HG02678 (cell line): ENCODE measurements around the gene C2orf42.
"Not testable (repeated sequence)": the region's sequence is repeated elsewhere in the genome, so short reads cannot be mapped to it uniquely, and the experiment has no call there.

Source experiments
- ATAC-seq: cut with Tn5 transposase; IDR thresholded peaks from one replicate; pipeline ENCODE4 v1.9.1; 2021; ENCODE audit warnings: mild to moderate bottlenecking, moderate library complexity; ENCODE audit not compliant: unreplicated experiment

Gene C2orf42

DNA sequence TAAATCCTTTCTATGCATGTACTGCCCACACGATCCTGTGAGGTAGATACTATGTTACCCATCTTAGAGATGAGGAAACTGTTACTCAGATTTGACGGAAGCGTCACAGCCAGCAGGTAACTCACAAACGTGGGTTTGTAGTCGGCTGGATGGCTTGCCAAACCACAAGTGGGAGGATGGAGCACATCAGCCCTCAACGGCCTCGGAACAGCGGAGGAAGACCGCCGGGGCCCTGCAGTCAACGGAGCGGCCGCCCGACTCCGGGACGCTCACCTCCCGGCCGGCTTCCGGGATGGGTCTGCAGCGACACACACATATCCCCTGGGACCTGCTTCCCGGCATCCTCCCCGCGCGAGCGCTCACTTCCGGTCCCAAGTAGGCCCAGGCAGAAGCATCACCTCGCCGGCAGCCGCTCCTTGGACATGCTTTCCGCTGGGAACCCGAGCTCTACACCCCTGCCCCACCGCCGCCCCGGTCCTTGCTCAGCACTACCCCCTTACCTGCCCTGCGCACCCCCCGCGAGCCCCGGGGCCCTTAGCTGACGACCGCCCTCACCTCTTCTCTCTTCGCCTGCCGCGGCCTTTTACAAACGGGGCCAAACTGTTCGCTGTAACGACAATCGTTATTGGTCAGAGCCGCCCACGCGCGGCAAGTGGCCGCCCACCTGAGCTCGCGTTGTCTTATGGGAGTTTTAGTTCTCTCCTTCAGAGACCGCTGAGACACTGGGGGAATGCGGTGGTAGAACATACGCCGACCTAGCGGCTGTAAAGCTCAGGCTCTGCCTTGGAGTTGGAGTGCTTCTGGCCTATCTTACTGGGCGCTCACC lies at the start of gene C2orf42:
Gene C2orf42, minus strand, starts transcription at position 602 of the 826 bp plus-strand sequence. CDS start 9,034 bp downstream, outside the sequence.
- peak; percentile 86 for ATAC-seq

DNA sequence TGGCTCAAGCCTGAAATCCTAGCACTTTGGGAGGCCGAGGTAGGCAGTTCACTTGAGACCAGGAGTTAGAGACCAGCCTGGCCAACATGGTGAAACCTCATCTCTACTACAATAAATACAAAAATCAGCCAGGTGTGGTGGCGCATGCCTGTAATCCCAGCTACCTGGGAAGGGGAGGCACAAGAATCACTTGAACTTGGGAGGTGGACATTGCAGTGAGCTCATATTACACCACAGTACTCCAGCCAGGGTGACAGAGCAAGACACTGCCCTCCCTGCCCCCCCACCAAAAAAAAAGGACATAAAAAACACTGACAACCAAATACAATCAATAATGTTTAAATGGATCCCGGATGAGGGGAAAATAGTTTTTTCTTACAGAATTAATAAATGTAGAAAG lies 49.8 kb upstream of the C2orf42 start:
- no peak for ATAC-seq

DNA sequence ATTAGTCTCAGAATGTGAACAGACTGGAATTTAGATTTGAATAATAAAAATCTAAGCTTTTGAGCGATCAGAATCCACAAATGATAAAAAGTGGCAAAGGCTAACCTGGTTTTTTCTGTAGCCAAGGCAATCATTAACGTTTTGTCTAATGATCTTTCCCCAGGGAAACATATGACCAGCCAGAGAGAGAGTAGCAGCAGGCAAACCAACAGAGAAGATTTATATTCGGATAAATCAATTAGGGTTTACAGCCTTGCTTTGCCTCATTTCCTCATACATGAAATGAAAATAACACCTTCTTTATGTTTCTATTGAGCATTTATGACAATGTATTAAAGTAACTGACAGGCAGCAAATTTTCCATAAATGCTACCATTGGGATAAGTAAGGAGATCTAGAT lies 43.1 kb upstream of the C2orf42 start:
- no peak for ATAC-seq

DNA sequence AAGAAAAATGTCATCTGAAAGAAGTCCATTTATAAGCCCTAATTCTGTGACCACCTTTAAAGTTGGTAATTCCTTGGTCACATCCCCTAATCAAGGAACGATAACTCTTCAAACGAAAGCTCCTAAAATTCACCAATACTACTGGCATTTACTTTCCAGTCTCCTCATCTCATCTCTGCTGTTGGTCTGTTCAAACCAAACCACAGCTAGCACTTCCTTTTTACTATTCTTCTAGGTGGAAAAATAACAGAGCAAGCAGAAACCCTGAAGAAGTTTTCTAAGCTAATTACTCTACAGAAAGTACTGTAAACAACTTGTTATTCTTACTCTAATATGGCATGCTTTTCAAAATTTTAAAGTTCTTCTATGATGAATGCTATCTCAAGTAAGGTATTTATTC lies 36.0 kb upstream of the C2orf42 start:
- ATAC-seq: no peak

DNA sequence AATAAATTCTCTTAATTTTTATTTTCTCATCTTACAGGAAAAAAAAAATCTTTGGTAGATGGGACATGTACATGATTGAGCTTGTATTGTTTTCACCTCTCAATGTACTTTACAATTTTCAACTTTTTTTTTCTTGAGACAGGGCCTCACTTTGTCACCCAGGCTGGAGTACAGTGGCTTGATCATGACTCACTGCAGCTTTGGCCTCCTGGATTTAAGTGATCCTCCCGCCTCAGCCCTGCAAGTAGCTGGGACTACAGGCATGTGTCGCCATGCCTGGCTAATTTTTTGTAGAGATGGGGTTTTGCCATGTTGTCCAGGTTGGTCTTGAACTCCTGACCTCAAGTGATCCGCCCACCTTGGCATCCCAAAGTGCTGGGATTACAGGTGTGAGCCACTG lies 32.5 kb upstream of the C2orf42 start:
- not testable (repeated sequence) for ATAC-seq

DNA sequence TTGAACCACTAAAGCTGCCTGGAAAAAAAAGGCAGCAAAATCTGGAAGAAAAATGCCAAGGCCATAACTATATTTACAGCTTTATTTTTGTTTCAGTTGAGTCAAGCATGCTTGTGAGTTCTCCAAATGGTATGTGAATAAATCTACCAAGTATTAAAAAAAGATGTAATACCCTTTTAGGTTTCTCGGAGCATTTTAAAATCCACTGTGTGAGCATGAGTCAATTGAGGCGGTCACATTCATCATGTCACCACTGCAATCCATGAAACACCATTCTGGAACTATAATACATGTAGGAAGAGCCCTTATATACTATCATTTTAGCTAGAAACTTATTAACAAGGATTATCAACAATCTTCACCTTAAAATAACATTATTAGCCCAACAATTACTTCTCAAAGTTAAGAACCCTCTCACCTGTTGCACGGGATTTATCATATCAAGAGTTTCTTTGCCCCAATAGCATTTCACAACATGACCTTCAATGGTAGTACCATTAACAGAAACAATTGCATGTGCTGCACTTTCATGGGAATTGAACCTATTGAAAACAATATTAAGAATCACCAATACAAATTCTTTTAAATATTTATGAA lies 24.2 kb upstream of the C2orf42 start:
- ATAC-seq: no peak

DNA sequence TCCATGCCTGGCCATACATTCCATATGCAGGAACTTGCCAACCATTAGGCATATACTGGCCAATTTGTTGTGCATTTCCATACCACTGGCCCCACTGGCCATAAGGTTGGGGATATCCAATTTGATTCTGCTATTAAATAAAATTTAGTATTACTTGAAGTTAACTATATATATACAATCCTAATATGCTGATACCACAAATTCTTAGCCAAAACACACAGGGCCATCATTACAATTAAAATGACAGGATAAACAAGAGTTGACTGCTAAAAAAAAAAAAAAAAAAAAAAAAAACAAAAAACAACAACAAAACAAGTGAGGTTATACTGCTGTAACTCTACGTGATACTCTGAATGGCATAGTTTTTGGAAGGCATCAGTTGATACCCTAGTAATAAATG lies 23.5 kb upstream of the C2orf42 start:
- no peak for ATAC-seq

DNA sequence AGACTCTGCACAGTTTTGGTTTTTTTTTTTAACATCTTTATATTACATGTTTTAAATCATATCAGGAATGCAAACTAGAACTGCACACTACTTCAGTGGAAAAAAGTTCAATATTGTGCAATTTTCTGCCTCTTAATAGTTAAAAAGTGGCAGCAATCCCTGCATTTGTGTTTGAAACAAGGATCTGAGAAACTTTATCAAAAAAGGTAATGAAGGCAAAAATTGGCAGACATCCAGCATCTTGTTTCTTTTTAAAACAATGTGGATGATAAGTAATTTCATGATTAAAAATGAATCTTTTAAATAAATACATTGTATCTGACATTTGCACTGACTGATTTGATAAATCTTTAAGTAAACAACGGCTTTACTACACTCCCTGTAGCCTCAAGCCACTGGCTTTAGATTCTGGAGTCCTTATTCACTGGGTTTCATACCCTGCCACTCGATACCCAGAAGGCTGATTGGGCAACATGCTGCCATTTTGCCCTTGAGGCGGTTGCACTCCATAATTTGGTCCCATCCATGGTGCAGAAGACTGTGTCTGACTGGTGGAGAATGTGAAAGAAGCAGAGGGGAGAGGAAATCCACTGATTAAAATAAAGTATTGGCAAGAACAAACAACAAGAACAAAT lies 21.6 kb upstream of the C2orf42 start:
- no peak for ATAC-seq

DNA sequence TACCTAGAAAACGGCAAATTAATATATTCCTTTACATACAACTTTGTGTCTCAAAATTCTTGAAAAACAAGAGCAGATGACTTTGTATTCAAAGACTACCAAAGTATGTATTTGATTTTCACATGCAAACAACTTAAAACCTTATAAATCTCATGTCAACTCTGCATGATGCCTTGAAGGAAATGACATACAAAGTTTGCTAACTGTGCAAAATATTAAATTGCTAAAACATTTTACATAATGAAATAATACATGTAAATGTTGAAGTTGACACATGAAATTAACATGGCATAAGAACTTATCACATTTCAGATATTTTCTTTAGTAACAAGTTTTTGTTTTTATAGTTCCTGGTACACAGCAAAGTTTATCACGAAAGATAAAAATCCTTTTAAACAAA lies 20.8 kb upstream of the C2orf42 start:
- ATAC-seq: no peak

DNA sequence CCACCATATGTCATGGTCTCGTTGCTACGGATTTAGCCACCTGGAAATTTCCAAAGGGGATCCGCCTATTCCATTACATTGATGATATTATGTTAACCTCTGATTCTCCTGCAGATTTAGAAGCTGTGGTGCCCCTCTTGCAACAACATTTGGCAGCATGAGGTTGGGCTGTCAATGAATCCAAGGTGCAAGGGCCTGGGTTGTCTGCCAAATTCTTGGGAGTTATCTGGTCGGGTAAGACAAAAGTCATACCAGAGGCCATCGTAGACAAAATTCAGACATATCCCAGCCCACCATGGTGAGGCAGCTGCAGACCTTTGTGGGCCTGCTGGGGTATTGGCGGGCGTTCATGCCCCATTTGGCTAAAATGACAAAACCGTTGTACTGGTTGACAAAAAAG lies 13.6 kb upstream of the C2orf42 start:
- no peak for ATAC-seq

DNA sequence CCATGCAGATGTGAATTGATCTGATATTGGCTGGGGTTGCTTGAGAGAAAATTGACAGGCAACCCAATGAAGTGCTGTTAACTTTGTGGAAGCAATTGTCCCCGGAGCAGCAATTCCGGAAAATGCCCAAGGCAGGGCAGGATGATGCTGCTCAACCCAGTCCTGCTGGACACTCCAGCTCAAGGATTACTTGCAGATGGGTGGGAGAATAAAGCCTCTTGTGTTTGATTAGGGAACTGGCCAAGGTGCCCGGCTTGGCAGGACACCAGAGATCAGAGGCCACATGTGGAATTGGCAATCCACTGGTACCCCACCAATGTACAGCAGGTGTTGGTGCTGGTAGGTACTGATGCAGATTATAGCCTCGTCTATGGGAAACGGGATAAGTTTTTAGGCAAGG lies 12.3 kb upstream of the C2orf42 start:
- ATAC-seq: no peak

DNA sequence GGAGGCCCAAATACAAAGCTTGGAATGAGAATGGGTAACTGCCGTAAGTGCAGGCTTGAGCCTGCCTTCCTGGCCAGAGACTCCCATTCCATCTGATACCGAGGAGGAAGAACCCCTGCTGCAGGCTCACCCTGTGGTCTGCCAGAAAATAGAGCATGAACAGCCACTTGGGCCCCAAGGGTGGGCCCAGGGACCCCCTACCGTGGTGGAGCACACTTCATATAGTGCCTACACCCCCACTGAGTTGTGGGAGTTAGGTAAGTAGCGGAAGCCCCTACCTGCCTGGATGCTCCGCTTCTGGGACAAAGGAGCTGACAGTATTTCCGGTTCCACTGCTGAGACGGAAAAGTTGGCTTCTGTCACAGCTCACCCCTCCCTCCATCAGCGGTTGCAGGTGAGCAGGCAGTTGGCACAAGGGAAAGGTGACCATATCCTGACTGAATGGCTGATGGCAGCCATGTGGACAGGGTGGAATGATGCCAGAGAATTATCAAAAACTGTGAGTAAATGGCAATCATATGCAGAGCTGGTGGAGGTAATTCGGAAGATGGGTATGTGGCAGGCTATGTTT lies 11.5 kb upstream of the C2orf42 start:
- no peak for ATAC-seq

DNA sequence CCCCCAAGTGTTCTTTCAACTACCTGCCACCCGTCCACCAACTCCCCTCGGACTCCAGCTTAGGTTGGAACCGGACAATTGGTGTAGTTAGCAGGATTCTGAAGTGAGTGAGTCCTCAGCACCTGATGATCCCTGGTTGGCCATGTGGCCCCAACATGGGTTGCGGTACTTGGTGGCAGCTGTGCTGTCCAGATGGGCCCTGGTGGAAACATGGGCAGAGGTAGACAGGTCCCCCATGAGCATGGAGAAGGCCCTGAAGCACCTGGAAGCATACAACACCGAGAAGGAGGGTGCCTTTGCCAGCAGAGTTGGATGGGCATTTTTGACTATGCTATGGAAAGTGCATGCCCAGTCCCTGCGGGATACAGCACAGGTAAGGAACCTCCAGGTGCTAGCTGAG lies 11.0 kb upstream of the C2orf42 start:
- no peak for ATAC-seq

DNA sequence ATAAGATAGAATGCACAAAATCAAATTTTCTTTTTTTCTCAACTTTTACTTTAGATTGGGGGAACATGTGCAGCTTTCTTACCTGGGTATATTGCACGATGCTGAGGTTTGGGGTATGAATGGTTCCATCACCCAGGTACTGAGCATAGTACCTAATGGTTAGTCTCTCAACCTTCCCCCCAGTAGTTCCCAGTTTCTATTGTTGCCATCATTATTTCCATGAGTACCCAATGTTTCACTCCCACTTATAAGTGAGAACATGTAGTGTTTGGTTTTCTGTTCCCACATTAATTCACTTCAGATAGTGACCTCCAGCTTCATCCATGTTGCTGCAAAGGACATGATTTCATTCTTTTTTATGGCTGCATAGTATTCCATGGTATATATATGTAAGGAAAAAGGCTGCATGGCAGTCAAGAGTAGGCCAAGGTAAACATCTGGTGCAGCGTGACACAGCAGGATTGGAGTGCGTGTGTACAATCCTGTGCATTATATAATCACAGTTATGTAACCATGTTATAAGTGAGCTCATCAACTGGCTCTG lies 10.5 kb upstream of the C2orf42 start:
- ATAC-seq: no peak

DNA sequence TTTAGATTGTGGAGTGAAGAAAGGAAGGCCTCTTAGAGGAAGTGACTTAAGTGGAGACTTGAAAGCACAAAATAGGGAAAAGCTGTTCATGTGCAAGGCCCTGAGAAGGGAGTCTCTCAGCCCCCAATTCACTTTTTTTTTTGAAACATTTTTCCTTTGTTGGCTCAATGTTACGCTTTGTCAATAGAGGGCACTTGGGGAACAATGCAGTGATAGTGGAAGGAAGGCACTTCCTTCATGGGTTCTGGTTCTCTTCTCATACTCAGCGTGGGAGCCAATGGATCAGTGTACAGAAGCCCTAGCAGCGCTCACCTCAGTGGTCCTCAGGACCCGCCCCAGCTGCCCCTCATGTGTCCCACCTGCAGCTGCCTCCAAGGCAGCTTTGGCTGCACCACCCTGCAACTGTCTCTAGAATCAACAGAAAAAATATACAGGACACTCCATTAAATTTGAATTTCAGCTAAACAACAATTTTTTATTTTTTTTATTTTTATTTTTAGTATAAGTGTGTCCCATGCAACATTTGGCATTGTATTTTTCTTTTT lies 8.6 kb upstream of the C2orf42 start:
- no peak for ATAC-seq

DNA sequence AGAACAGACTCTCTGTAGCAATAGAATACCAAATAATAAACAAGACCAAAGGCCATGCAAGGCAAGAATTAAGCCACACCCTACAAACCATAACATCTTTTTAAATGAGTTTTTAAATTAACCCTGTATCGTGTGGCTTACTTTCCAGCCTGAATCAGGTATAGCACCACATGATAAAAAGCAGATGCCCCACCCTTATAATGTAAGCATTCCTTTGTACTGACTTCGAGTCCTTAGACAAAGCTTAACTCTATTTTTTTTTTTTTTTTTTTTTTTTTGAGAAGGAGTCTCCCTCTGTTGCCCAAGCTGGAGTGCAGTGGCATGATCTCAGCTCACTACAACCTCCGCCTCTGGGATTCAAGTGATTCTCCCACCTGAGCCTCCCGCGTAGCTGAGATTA lies 1.7 kb upstream of the C2orf42 start:
- no peak for ATAC-seq

DNA sequence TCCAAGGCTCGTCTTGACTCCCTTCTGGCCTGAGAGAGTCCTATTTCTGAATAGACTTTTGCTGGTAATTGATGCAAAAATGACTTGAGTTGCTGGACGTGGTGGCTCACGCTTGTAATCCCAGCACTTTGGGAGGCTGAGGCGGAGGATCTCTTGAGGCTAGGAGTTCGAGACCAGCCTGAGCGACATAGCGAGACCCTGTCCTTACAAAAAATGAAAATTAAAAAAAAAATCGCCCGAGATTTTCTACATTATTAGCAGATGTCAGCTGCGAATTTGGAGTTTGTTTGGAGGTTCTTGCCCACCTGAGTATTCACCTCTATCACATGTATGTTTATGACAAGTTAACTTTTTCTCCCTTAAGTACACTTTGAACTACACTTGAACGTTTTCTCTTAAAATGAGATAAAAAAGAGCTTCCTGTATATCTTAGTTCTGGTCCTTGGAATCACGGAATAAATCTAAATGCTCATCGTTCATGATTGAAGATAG lies 471 bp upstream of the C2orf42 start:
- no peak for ATAC-seq

DNA sequence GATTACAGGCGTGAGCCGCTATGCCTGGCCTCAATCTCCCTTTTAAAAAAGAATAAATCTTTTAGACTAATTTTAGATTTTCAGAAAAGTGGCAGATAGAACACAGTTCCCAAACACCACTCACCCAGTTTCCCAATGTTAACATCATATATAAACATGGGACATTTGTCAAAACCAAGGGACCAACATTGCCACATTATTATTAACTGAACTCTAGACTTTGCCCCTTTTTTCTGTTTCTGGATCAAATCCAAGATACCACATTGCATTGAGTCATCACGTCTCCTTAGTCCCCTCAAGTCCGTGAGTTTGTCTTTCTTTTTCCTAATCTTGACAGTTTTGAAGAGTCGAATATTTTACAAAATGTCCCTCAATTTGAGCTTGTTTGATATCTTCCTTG lies 2.4 kb downstream of the C2orf42 start:
- no peak for ATAC-seq

DNA sequence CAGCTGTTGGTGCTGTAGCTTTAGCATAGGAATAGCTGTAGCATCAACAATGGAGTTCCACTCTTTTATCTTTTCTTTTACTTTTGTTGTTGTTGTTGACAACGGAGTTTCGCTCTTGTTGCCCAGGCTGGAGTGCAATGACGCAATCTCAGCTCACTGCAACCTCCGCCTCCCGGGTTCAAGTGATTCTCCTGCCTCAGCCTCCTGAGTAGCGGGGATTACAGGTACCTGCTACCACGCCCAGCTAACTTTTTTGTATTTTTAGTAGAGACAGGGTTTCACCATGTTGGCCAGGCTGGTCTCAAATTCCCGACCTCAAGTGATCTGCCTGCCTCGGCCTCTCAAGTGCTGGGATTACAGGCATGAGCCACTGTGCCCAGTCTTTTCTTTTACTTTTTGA lies 3.6 kb downstream of the C2orf42 start:
- not testable (repeated sequence) for ATAC-seq

DNA sequence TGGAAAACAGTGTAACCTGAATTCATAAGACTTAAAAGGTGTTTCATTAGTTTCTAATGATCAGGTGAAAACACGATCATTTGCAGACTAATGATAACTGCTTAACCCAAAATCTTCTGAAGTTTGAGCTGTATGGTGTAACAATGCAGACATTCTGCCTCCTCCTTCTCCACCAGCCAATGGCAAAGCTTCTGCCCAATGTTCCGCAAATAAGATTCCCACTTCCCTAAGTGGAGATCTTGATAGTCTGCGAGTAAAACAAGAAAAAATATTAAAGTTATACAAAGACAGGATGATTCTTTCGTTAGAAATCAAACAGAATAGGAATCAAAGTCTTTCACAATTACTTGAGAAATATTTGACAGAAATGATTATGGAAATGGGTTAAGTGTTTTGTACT lies 8.1 kb downstream of the C2orf42 start:
- ATAC-seq: no peak

DNA sequence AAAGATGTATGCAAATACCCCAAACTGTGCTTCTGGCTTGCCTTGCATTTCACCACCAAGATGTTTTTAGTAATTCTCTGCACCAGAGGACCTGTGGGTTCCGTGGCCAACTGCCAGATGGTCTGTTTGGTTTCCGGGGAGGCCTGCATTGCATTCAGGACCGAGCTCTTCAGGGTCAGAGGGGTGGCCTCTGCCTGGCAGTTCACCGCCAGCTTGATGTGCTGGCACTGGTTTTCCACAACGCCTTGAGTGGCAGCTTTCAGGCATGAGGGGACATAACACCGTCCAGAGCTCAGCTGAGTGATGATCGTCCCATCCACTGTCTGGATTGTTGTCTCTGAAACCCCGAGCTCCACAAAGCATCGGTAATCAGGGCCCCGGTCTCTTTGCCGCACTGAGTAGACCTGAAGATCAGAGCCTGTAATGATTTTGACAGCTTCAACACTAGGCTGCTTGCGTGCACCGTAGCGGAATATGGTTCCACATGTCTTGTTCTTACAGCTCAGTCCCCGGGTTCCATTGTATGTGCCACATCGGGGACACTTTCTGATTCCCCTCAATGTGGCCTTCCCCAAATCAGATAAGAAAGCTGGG lies 9.4 kb downstream of the C2orf42 start:
- no peak for ATAC-seq
